Nephron progenitor cell (in vitro differentiated cells): ENCODE data around the gene PRSS37.

Source experiments
- DNase-seq: peaks from one replicate; pipeline ENCODE4 v3.0.0; 2021
- H3K27ac Mint-ChIP-seq: 2 replicates; pipeline ENCODE4 v1.8.0; 2021; ENCODE audit warnings: mild to moderate bottlenecking, moderate library complexity, mixed read lengths
- H3K27me3 Mint-ChIP-seq: 2 replicates; pipeline ENCODE4 v1.8.0; 2021; ENCODE audit warnings: mild to moderate bottlenecking, low read depth, mixed read lengths; ENCODE audit not compliant: poor library complexity
- H3K36me3 Mint-ChIP-seq: 2 replicates; pipeline ENCODE4 v1.8.0; 2021; ENCODE audit warnings: low read depth, mixed read lengths
- H3K4me1 Mint-ChIP-seq: 2 replicates; pipeline ENCODE4 v1.8.0; 2021; ENCODE audit warnings: mixed read lengths
- H3K4me3 Mint-ChIP-seq: 2 replicates; pipeline ENCODE4 v1.8.0; 2021; ENCODE audit warnings: mild to moderate bottlenecking, moderate library complexity, mixed read lengths
- H3K9me3 Mint-ChIP-seq: 2 replicates; pipeline ENCODE4 v1.8.0; 2021; ENCODE audit warnings: mild to moderate bottlenecking, moderate library complexity, mixed read lengths
- CTCF ChIP-seq: fragments of 200-600 bp; sonication (generic); IDR thresholded peaks from 2 replicates; pipeline ENCODE4 v1.5.0; 2021; ENCODE audit warnings: antibody characterized with exemption

PRSS37 gene

GRCh38 chr7:141864765-141865447, 23.6 kb upstream of the PRSS37 start:
- no peak for DNase-seq
- H3K4me1 Mint-ChIP-seq, result no peaks in the 10 kb centered on the region
- no peak overlapping the region for H3K4me3 Mint-ChIP-seq
- no peaks in the 10 kb centered on the region for H3K36me3 Mint-ChIP-seq
- peaks cover 3% of the 10 kb centered on the region for H3K9me3 Mint-ChIP-seq
- H3K27me3 Mint-ChIP-seq, result peaks cover 6% of the 10 kb centered on the region
- TF ChIP-seq CTCF, result no peak
- no peak overlapping the region for H3K27ac Mint-ChIP-seq

GRCh38 chr7:141860207-141860606, 18.9 kb upstream of the PRSS37 start:
- Mint-ChIP-seq H3K27me3 (peaks cover 4% of the 10 kb centered on the region), H3K27ac (no peak overlapping the region), H3K4me1 (no peaks in the 10 kb centered on the region), H3K9me3 (peaks cover 18% of the 10 kb centered on the region), H3K4me3 (no peak overlapping the region), H3K36me3 (no peaks in the 10 kb centered on the region)
- no peak for TF ChIP-seq CTCF
- no peak for DNase-seq

GRCh38 chr7:141847996-141848395, 6.7 kb upstream of the PRSS37 start:
- no peaks in the 10 kb centered on the region for H3K4me1 Mint-ChIP-seq
- no peak for DNase-seq
- H3K9me3 Mint-ChIP-seq, result peaks cover 10% of the 10 kb centered on the region
- no peak overlapping the region for H3K4me3 Mint-ChIP-seq
- peaks cover 3% of the 10 kb centered on the region for H3K27me3 Mint-ChIP-seq
- TF ChIP-seq CTCF, result no peak
- H3K36me3 Mint-ChIP-seq, result peaks cover 8% of the 10 kb centered on the region
- H3K27ac Mint-ChIP-seq, result no peak overlapping the region

- TF ChIP-seq CTCF, result no peak
- H3K27ac Mint-ChIP-seq, result no peak overlapping the region
- no peak overlapping the region for H3K4me3 Mint-ChIP-seq
- no peaks in the 10 kb centered on the region for H3K9me3 Mint-ChIP-seq
- no peaks in the 10 kb centered on the region for H3K4me1 Mint-ChIP-seq
- no peaks in the 10 kb centered on the region for H3K27me3 Mint-ChIP-seq
- DNase-seq, result no peak
- H3K36me3 Mint-ChIP-seq, result no peaks in the 10 kb centered on the region
Measured at GRCh38 chr7:141844256-141844655, 3.0 kb upstream of the PRSS37 start.

GRCh38 chr7:141842904-141843303, 1.6 kb upstream of the PRSS37 start:
- Mint-ChIP-seq H3K4me1 (no peaks in the 10 kb centered on the region), H3K9me3 (no peaks in the 10 kb centered on the region), H3K27ac (no peak overlapping the region), H3K27me3 (no peaks in the 10 kb centered on the region), H3K4me3 (no peak overlapping the region), H3K36me3 (no peaks in the 10 kb centered on the region)
- TF ChIP-seq CTCF, result no peak
- no peak for DNase-seq

- no peak for DNase-seq
- H3K27me3 Mint-ChIP-seq, result peaks cover 4% of the 10 kb centered on the region
- no peaks in the 10 kb centered on the region for H3K4me1 Mint-ChIP-seq
- H3K27ac Mint-ChIP-seq, result peak overlapping the region; percentile 14
- no peaks in the 10 kb centered on the region for H3K9me3 Mint-ChIP-seq
- H3K36me3 Mint-ChIP-seq, result no peaks in the 10 kb centered on the region
- TF ChIP-seq CTCF, result no peak
- no peak overlapping the region for H3K4me3 Mint-ChIP-seq
Measured at GRCh38 chr7:141840708-141841107, 577 bp downstream of the PRSS37 start.
